OCI-LY7 (cell line): ENCODE measurements around the gene ARMC5. TPM values are rescaled to one million over a fixed set of nuclear protein-coding genes. Genes with fewer than 3 reads are reported as not detected.

Experiments used
- BruUV-seq: library from RNA; stranded (reverse); fragments of 400-500 nt; replicated peaks from 2 replicates; lab custom pipeline; 2021; lab: Mats Ljungman, UMichigan
- CTCF ChIA-PET: fragments of 300-600 bp; sonication (Branson Sonifier 250); formaldehyde crosslinking; loops from one replicate; lab custom pipeline; 2022; ENCODE audit warnings: antibody characterized with exemption; ENCODE audit not compliant: unreplicated experiment; lab: Charles Lee
- POLR2A ChIA-PET: fragments of 300-600 bp; sonication (Branson Sonifier 250); formaldehyde crosslinking; loops from one replicate; lab custom pipeline; 2022; ENCODE audit warnings: antibody characterized with exemption; lab: Charles Lee
- DNase-seq: peaks from one replicate; pipeline ENCODE4 v3.0.0-alpha.2; 2015; ENCODE audit warnings: low spot score
- H2AFZ ChIP-seq: fragments of 200-600 bp; sonication (generic), shearing (Covaris generic); 2 replicates; pipeline ENCODE4 v1.6.1; 2014; ENCODE audit warnings: mild to moderate bottlenecking, antibody characterized with exemption, low read length, moderate library complexity
- H3K27ac ChIP-seq: fragments of 200-600 bp; sonication (generic); 2 replicates; pipeline ENCODE4 v1.5.1; 2014; ENCODE audit warnings: mixed run types, low read depth, mild to moderate bottlenecking, moderate library complexity, low read length, inconsistent platforms; ENCODE audit not compliant: poor library complexity, severe bottlenecking
- H3K36me3 ChIP-seq: fragments of 200-600 bp; sonication (generic); 2 replicates; pipeline ENCODE4 v1.6.1; 2014; ENCODE audit warnings: mild to moderate bottlenecking, antibody characterized with exemption, low read length, moderate library complexity, mixed read lengths; ENCODE audit not compliant: insufficient read depth
- H3K4me1 ChIP-seq: fragments of 200-600 bp; sonication (generic); 2 replicates; pipeline ENCODE4 v1.5.1; 2014; ENCODE audit warnings: mild to moderate bottlenecking, low read length; ENCODE audit not compliant: insufficient read depth, poor library complexity, severe bottlenecking
- H3K4me2 ChIP-seq: fragments of 200-600 bp; sonication (generic); 2 replicates; pipeline ENCODE4 v1.6.1; 2014; ENCODE audit warnings: mild to moderate bottlenecking, low read length
- H3K4me3 ChIP-seq: fragments of 200-600 bp; sonication (generic); 2 replicates; pipeline ENCODE4 v1.5.1; 2014; ENCODE audit warnings: mild to moderate bottlenecking, low read depth, low read length; ENCODE audit not compliant: poor library complexity, severe bottlenecking
- H3K79me2 ChIP-seq: fragments of 200-600 bp; sonication (generic); 2 replicates; pipeline ENCODE4 v1.6.1; 2016; ENCODE audit warnings: low read depth, mild to moderate bottlenecking, low read length, moderate library complexity, mixed read lengths; ENCODE audit not compliant: insufficient read depth
- H3K9me2 ChIP-seq: fragments of 200-600 bp; sonication (generic); 2 replicates; pipeline ENCODE4 v1.6.1; 2016; ENCODE audit warnings: mild to moderate bottlenecking, low read length, mixed read lengths; ENCODE audit not compliant: insufficient read depth
- H3K9me3 ChIP-seq: fragments of 200-600 bp; sonication (generic); 2 replicates; pipeline ENCODE4 v1.6.1; 2014; ENCODE audit warnings: mild to moderate bottlenecking, mixed run types, low read length, mixed read lengths
- H4K20me1 ChIP-seq: fragments of 200-600 bp; sonication (generic); 2 replicates; pipeline ENCODE4 v1.6.1; 2014; ENCODE audit warnings: mild to moderate bottlenecking, antibody characterized with exemption, low read length, moderate library complexity, mixed read lengths; ENCODE audit not compliant: insufficient read depth
- EZH2phosphoT487 ChIP-seq: fragments of 200-600 bp; sonication (generic); IDR thresholded peaks from 2 replicates; pipeline ENCODE4 v1.6.1; 2018; ENCODE audit warnings: low read depth, borderline replicate concordance, mild to moderate bottlenecking, mixed run types, antibody characterized with exemption, low read length, moderate library complexity, mixed read lengths
- intact Hi-C: fragments of 100-400 bp; cut with micrococcal nuclease; formaldehyde crosslinking; loops from one replicate; pipeline ENCODE4 v1.10.0; 2022; ENCODE audit not compliant: unreplicated experiment
- total RNA-seq, 2 experiments: library from RNA; depleted of rRNA in 1 of 2; stranded (reverse); fragments of >200 nt in 1 of 2; shearing (Covaris generic) in 1 of 2; gene quantifications; 2 replicates each; pipeline ENCODE4 v1.2.3, GENCODE V29; 2014 to 2022
- TF ChIP-seq, protein P1 (sequence below): fragments of 200-600 bp; sonication (generic); conservative IDR thresholded peaks from 2 replicates; pipeline ENCODE4 v1.5.1; 2014; ENCODE audit warnings: mild to moderate bottlenecking, antibody characterized with exemption, low read length, moderate library complexity, mixed read lengths

Gene ARMC5
- total RNA-seq, 2 experiments from 2014 or later, result 6.4 to 8.8 TPM

DNA sequence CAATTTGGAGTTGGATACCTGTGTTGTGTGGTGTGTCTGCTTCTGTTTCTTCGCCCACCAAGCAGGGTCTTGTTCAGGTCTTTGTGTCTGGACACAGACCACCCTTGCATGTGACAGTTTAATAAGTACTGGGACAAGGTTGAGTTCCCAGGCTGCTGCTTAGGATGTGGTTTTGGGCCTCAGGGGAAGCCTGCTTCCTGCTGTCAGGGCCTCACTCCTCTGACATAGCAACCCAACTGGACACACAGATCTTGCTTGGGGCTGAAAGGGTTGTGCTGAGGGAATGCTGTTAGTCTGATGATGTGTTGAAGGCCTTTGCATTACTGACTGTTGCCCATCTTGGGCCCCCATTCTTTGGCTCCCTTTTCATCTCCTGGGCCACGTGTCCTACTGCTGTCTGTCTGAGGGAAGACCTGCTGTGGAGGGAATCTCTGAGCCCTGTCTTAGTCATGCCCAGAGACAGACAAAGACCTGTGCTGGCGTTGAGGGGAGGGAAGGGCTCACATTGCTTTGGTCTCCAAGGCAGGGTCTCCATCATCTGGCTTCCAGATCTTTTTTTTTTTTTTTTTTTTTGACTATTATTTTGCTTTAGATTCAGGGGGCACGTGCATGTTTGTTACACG lies 8.0 kb downstream of the ARMC5 start:
- CTCF ChIA-PET, result no interaction called here

DNA sequence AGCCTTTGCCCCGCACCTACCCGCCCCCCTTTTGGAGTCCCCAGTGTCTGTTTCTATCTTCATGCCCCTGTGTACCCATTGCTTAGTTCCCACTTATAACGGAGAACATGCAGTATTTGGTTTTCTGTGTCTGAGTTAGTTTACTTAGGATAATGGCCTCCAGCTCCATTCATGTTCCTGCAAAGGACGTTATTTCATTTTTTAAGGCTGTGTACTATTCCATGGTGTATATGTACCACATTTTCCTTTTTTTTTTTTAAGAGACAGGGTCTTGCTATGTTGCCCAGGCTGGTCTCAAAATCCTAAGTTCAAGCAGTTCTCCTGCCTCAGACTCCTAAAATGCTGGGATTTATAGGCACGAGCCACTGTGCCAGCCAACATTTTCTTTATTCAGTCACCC lies 8.6 kb downstream of the ARMC5 start:
- peaks cover 10% of the 10 kb centered on the region for H3K4me1 ChIP-seq
- no peaks in the 10 kb centered on the region for H3K9me2 ChIP-seq
- no TSS peak for BruUV-seq
- H4K20me1 ChIP-seq, result no peaks in the 10 kb centered on the region
- H3K4me2 ChIP-seq, result no peak overlapping the region
- no peak overlapping the region for H2AFZ ChIP-seq
- H3K36me3 ChIP-seq, result no peaks in the 10 kb centered on the region
- intact Hi-C loops, result no loop called here
- no peak for DNase-seq
- TF ChIP-seq, protein P1, sequence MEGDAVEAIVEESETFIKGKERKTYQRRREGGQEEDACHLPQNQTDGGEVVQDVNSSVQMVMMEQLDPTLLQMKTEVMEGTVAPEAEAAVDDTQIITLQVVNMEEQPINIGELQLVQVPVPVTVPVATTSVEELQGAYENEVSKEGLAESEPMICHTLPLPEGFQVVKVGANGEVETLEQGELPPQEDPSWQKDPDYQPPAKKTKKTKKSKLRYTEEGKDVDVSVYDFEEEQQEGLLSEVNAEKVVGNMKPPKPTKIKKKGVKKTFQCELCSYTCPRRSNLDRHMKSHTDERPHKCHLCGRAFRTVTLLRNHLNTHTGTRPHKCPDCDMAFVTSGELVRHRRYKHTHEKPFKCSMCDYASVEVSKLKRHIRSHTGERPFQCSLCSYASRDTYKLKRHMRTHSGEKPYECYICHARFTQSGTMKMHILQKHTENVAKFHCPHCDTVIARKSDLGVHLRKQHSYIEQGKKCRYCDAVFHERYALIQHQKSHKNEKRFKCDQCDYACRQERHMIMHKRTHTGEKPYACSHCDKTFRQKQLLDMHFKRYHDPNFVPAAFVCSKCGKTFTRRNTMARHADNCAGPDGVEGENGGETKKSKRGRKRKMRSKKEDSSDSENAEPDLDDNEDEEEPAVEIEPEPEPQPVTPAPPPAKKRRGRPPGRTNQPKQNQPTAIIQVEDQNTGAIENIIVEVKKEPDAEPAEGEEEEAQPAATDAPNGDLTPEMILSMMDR, result no peak
- no peak for TF ChIP-seq EZH2phosphoT487
- POLR2A ChIA-PET, result no interaction called here
- H3K9me3 ChIP-seq, result no peaks in the 10 kb centered on the region
- no peaks in the 10 kb centered on the region for H3K79me2 ChIP-seq
- no peak overlapping the region for H3K27ac ChIP-seq
- CTCF ChIA-PET, result no interaction called here
- H3K4me3 ChIP-seq, result no peak overlapping the region

More for the DNA sequence above, 8.0 kb downstream of the ARMC5 start:
- DNase-seq, result peak; percentile 59
- Histone ChIP-seq H3K4me2 (peak overlapping the region; percentile 39), H3K4me1 (peaks cover 10% of the 10 kb centered on the region), H3K27ac (no peak overlapping the region), H3K4me3 (no peak overlapping the region), H3K36me3 (no peaks in the 10 kb centered on the region), H3K9me2 (no peaks in the 10 kb centered on the region), H4K20me1 (no peaks in the 10 kb centered on the region), H3K79me2 (no peaks in the 10 kb centered on the region), H2AFZ (no peak overlapping the region), H3K9me3 (no peaks in the 10 kb centered on the region)
- no peak for TF ChIP-seq EZH2phosphoT487
- TF ChIP-seq, protein P1, result no peak
- POLR2A ChIA-PET, result no interaction called here
- intact Hi-C loops, result no loop called here
- no TSS peak for BruUV-seq

DNA sequence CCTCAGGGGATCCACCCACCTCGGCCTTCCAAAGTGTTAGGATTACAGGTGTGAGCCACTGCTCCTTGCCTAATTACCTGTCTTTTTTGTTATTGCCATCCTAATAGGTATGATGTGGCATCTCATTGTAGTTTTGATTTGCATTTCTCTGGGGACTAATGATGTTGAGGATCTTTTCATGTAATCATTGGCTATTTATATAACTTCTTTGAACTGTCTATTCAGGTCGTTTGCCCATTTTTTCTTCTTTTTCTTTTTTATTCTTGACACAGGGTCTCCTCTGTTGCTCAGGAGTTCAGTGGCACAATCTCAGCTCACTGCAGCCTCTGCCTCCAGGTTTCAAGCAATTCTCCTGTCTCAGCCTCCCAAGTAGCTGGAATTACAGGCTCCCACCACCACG lies 11.3 kb downstream of the ARMC5 start:
- H2AFZ ChIP-seq, result no peak overlapping the region
- ChIA-PET CTCF (no interaction called here), POLR2A (no interaction called here)
- no peaks in the 10 kb centered on the region for H3K9me2 ChIP-seq
- H3K9me3 ChIP-seq, result no peaks in the 10 kb centered on the region
- no TSS peak for BruUV-seq
- no peaks in the 10 kb centered on the region for H3K79me2 ChIP-seq
- TF ChIP-seq, protein P1, result no peak
- no peak for TF ChIP-seq EZH2phosphoT487
- no peak overlapping the region for H3K4me3 ChIP-seq
- no peak overlapping the region for H3K4me2 ChIP-seq
- no peaks in the 10 kb centered on the region for H4K20me1 ChIP-seq
- H3K27ac ChIP-seq, result no peak overlapping the region
- H3K36me3 ChIP-seq, result no peaks in the 10 kb centered on the region
- intact Hi-C loops, result no loop called here
- no peak for DNase-seq
- H3K4me1 ChIP-seq, result peaks cover 10% of the 10 kb centered on the region
